Mucosa of descending colon (tissue), 3 donors: Measurements from ENCODE around the gene LDLRAD4. TPM values are rescaled to one million over a fixed set of nuclear protein-coding genes. Genes with fewer than 3 reads are reported as not detected.

Source experiments
- ATAC-seq: fragments of 200-7000 bp; cut with Tn5 transposase; one replicate; pipeline ENCODE4 v1.9.1; 2020; ENCODE audit warnings: mild to moderate bottlenecking, moderate library complexity
- DNase-seq, 3 donors: peaks; one replicate each; pipeline ENCODE4 v3.0.0-alpha.2; 2020
- H3K36me3 ChIP-seq: fragments of 200-600 bp; one replicate; pipeline ENCODE4 v1.8.0; 2021; ENCODE audit warnings: low read depth, mild to moderate bottlenecking
- H3K4me1 ChIP-seq: fragments of 200-600 bp; one replicate; pipeline ENCODE4 v1.8.0; 2021; ENCODE audit warnings: low read depth, mild to moderate bottlenecking
- H3K4me3 ChIP-seq: fragments of 200-600 bp; one replicate; pipeline ENCODE4 v1.8.0; 2021; ENCODE audit warnings: mild to moderate bottlenecking
- H3K9me3 ChIP-seq: fragments of 200-600 bp; one replicate; pipeline ENCODE4 v1.8.0; 2021; ENCODE audit warnings: mild to moderate bottlenecking
- intact Hi-C, 2 donors: fragments of 100-400 bp; cut with DNase I in 1 of 2; cut with micrococcal nuclease in 1 of 2; formaldehyde crosslinking; loops; one replicate each; pipeline versions ENCODE4 v1.11.0 to v1.11.1; 2022; cut with DNase I, micrococcal nuclease
- total RNA-seq, 3 donors: library from RNA; stranded (reverse); fragmentation: NEBNext Ultra II Directional in 2 of 3; extraction: Animal tissue kit (Norgen Biotek cat#: 25700) in 2 of 3; gene quantifications; one replicate each; pipeline versions ENCODE4 v1.2.1 to v1.2.4, GENCODE V29; 2021 to 2023
- TF ChIP-seq, protein P1 (sequence below): fragments of 200-600 bp; IDR thresholded peaks from one replicate; pipeline ENCODE4 v1.8.0; 2022; ENCODE audit warnings: antibody characterized with exemption, mild to moderate bottlenecking
- donor health status: DM: no; HTN: no; CAD: no; lungs with moderate emphysema.
- donor health status: DM: no; HTN: no; CAD: no.
- donor health status: DM: no; HTN: yes; CAD: no.

Gene LDLRAD4
- total RNA-seq, 3 donors from 2014 or later: 36.8 to 41.0 (median 37.4) TPM

DNA sequence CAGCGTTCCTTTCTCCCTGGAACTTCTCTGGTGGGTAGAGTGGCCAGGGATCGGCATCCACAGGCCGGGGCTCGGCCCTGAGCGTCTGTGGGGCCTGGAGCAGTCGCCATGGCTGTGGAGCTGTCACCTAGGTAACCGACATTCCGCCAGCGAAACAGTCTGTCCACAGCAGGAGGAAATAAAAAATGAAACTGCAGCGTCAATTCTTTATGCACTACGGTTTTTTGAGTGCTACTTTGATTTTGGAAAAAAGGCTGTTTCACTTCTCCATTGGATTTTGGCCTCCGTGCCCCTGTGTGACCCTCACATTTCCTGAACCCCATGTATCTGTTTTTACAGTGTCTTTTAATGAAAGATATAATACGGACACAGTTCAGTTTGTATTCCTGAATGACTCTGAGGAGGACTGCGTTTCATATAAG, 163.4 kb downstream of the LDLRAD4 start:
- H3K36me3 ChIP-seq: no peaks in the 10 kb centered on the region
- intact Hi-C loops: no loop called here
- DNase-seq: peak; percentile 62 to 77 (median 65)
- H3K9me3 ChIP-seq: no peaks in the 10 kb centered on the region
- ATAC-seq: peak; percentile 79
- peaks cover 10% of the 10 kb centered on the region for H3K4me1 ChIP-seq
- TF ChIP-seq, protein P1, sequence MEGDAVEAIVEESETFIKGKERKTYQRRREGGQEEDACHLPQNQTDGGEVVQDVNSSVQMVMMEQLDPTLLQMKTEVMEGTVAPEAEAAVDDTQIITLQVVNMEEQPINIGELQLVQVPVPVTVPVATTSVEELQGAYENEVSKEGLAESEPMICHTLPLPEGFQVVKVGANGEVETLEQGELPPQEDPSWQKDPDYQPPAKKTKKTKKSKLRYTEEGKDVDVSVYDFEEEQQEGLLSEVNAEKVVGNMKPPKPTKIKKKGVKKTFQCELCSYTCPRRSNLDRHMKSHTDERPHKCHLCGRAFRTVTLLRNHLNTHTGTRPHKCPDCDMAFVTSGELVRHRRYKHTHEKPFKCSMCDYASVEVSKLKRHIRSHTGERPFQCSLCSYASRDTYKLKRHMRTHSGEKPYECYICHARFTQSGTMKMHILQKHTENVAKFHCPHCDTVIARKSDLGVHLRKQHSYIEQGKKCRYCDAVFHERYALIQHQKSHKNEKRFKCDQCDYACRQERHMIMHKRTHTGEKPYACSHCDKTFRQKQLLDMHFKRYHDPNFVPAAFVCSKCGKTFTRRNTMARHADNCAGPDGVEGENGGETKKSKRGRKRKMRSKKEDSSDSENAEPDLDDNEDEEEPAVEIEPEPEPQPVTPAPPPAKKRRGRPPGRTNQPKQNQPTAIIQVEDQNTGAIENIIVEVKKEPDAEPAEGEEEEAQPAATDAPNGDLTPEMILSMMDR: no peak
- H3K4me3 ChIP-seq: no peak overlapping the region

- peaks cover 10% of the 10 kb centered on the region for H3K4me1 ChIP-seq
- no peaks in the 10 kb centered on the region for H3K9me3 ChIP-seq
- TF ChIP-seq, protein P1: no peak
- ATAC-seq (peak; percentile 80), DNase-seq (peak in 2 of 3 donors; percentile 55 to 65)
- intact Hi-C loops: no loop called here
- H3K4me3 ChIP-seq: no peak overlapping the region
- no peaks in the 10 kb centered on the region for H3K36me3 ChIP-seq
Observed at GRCh38 chr18:13382366-13382953, 163.9 kb downstream of the LDLRAD4 start.

GRCh38 chr18:13382954-13383827, 164.6 kb downstream of the LDLRAD4 start:
- intact Hi-C loops: no loop called here
- no peak for DNase-seq
- Histone ChIP-seq H3K9me3 (no peaks in the 10 kb centered on the region), H3K4me1 (peaks cover 10% of the 10 kb centered on the region), H3K36me3 (no peaks in the 10 kb centered on the region), H3K4me3 (no peak overlapping the region)
- TF ChIP-seq, protein P1: no peak
- no peak for ATAC-seq

DNA sequence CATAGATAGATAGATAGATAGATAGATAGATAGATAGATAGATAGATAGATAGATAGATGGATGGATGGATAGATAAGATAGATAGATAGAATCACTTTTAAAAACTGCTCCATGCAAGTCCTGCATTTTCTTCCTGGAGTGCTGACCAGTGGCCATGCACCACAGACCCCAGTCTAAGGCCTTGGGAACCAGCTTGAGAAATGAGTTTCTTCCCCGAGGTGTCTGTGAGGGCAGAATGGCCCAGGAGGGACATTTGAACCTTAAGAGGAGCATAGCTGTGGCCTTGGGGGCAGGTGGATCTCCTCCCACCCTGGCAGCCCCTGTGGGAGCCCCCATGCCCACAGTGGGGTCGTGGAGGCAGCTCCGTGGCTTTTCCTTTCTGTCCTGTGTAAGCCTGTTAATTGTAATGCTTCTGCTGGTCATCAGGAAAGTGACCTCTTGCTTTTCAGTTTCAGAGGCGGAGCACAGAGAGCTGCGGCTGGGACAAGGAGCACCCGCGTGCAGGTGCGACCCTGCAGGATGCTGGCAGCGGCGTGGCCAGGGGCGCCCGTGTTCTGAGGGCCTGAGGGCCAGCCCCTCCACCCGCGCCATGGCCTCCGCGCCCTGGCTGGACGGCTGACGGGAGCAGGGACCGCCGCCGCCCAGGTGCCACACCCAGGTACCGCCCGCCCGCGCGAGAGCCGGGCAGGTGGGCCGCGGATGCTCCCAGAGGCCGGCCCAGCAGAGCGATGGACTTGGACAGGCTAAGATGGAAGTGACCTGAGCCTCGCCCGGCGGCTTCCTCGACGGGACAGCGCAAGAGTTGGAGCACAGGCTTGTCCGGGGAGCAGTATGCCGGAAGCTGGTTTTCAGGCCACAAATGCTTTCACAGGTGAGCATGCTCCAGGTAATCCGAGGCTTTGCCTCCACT, 168.6 kb downstream of the LDLRAD4 start:
- Histone ChIP-seq H3K9me3 (no peaks in the 10 kb centered on the region), H3K4me3 (no peak overlapping the region), H3K4me1 (no peaks in the 10 kb centered on the region), H3K36me3 (no peaks in the 10 kb centered on the region)
- TF ChIP-seq, protein P1: no peak
- DNase-seq (no peak), ATAC-seq (no peak)
- intact Hi-C loops: no loop called here

GRCh38 chr18:13387855-13388548, 169.4 kb downstream of the LDLRAD4 start:
- ATAC-seq (no peak), DNase-seq (no peak)
- Histone ChIP-seq H3K4me1 (no peaks in the 10 kb centered on the region), H3K4me3 (no peak overlapping the region), H3K9me3 (no peaks in the 10 kb centered on the region), H3K36me3 (no peaks in the 10 kb centered on the region)
- TF ChIP-seq, protein P1: no peak
- intact Hi-C loops: no loop called here
